Fibroblast of skin of left biceps (primary cell): ENCODE data around the gene ATP13A2.
"Not testable (repeated sequence)": the region's sequence is repeated elsewhere in the genome, so short reads cannot be mapped to it uniquely, and the experiment has no call there.

Source experiments
- DNase-seq, 2 experiments: peaks; one replicate each; pipeline ENCODE4 v3.0.0-alpha.2; 2013; ENCODE audit warnings: low read depth in 2 of 2

The ATP13A2 gene

DNA sequence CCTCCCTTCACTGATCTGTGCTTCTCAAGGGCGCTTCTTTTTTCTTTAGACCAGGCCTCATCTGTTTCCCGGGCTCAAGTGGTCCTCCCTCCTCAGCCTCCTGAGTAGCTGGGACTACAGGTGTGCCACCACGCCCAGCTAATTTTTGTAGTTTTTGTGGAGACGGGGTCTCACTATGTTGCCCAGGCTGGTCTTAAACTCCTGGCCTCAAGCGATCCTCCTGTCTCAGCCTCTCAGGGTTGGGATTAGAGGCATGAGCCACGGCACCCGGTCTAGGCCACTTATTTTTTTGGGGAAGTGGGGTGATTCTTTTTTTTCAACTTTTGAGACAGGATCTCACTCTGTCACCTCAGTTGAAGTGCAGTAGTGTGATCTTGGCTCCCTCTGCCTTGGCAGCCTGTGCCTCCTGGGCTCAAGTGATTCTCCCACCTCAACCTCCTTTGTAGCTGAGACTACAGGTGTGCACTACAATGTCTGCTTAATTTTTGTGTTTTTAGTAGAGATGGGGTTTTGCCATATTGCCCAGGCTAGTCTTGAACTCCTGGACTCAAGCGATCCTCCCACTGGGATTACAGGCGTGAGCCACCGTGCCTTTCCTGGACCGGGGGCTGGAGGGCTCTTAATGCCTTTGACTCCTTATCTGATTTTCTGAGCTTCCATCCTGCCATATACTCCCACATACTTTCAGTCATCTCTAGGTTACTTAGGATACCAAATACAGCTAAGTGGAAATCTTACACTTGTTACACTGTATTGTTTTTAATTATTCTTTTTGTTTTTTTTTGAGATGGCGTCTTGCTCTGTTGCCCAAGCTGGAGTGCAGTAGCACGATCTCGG is 50.2 kb downstream of the ATP13A2 start:
- DNase-seq: no peak

DNA sequence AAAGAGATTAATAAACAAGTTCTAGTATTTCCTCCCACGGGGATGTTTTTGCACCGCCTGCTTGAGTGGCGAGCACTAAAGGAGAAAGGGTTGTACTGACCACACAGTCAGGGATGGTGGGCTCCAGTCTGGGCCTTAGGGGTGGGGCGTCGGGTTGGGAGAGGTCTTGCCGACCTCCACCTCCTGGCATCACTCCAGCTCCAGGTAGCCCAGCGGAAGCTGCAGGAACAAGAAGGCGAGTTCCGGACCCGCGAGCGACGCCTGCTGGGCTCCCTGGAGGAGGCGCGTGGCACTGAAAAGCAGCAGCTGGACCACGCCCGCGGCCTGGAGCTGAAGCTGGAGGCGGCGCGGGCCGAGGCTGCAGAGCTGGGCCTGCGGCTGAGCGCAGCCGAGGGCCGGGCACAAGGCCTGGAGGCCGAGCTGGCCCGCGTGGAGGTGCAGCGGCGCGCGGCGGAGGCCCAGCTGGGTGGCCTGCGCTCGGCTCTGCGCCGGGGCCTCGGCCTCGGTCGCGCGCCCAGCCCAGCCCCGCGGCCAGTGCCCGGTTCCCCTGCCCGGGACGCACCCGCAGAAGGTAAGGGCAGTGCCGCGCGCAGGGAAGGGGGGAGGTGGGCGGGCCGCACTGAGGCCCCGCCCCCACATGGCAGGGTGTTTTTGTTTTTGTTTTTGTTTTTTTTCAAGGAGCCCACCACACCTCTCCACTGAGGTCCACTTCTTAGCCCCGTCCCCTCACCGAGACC is 51.0 kb downstream of the ATP13A2 start:
- DNase-seq: no peak

DNA sequence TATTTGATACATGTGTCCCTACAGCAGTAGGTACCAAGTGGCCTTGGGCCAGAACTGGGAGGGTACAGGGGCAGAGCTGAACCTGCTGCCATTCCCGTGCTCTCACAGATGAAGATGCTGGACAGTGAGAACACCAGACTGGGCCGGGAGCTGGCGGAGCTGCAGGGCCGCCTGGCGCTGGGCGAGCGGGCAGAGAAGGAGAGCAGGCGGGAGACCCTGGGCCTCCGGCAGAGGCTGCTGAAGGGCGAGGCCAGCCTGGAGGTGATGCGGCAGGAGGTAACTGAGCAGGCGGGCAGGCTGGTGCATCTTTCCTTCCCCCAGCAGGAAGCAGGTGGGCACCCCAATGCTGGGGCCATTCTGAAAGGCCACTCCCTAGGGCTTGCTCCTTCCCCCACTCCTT is 53.3 kb downstream of the ATP13A2 start:
- no peak for DNase-seq

DNA sequence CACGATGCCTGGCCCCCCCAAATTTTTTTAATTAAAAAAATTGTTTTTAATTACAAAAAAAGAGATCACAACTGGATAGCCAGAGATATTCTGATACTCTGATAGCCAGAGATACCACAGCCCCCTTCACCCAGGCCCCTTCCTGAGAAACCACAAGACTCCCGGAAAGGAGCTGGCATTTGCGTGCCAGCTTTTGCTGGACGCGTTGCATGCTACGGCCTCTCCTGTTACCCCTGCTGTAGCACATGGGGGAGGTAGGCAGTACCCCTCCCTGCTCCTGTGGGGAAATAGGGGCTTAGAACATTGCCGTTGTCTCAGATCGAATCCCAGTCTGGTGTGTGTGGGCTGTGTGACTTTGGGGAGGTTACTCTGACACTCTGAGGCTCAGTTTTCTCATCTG is 54.0 kb downstream of the ATP13A2 start:
- no peak for DNase-seq

DNA sequence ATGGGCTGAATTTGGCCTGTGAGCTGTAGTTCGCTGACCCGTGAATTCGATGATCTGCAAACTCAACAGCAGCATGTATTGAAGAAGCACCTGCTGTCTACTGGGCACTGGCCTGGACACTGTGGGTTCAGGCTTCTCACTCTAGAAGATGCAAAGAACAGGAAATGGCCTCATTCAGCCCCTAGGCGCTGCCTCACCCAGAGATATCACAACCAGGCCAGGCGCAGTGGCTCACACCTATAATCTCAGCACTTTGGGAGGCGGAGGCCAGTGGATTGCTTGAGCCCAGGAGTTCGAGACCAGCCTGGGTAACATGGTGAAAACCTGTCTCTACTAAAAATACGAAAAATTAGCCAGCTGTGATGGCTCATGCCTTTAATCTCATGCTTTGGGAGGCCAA is 55.0 kb downstream of the ATP13A2 start:
- DNase-seq: no peak

DNA sequence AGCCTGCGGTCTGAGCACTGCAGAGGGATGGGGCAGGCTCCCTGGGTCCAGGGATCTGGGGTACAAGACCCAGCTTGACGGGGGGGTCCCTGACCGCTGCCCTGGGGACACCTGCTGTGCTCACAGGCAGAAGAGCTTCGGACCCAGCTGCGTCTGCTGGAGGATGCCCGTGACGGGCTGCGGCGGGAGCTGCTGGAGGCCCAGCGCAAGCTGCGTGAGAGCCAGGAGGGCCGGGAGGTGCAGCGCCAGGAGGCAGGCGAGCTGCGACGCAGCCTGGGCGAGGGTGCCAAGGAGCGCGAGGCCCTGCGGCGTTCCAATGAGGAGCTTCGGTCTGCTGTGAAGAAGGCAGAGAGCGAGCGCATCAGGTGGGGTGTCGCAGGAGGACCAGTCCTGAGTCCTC is 56.5 kb downstream of the ATP13A2 start:
- DNase-seq: no peak

DNA sequence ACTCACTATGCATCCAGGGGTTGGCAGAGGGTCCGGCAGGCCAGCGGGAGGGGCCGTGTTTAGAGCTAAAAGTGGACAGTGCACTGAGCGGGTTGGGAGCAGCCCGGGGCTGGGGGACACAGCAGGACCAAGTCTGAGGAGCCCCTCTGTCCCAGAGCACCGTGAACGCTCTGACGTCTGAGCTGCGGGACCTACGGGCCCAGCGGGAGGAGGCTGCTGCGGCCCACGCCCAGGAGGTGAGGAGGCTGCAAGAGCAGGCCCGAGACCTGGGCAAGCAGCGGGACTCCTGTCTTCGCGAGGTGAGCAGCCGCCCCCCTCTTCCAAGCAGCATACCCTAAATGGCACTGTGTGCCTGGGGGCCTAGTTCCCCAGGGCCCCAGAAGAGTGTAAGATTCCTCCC is 57.1 kb downstream of the ATP13A2 start:
- no peak for DNase-seq

DNA sequence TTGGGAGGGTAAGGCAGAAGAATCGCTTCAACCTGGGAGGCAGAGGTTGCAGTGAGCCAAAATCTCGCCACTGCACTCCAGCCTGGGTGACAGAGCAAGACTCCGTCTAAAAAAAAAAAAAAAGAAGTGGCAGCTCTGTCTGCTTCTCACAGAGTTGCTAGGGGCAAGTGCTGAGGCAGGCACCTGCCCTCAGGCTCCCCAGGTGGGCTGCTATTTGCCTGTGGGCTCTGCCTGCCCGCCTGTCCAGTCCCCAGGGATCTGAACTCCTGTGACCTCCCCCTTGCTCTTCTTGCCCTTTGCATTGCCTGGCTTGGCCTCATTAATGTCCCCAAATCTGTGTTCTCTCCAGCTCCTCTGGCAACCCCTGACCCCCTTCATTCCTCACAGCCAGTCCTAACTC is 59.4 kb downstream of the ATP13A2 start:
- not testable (repeated sequence) for DNase-seq

DNA sequence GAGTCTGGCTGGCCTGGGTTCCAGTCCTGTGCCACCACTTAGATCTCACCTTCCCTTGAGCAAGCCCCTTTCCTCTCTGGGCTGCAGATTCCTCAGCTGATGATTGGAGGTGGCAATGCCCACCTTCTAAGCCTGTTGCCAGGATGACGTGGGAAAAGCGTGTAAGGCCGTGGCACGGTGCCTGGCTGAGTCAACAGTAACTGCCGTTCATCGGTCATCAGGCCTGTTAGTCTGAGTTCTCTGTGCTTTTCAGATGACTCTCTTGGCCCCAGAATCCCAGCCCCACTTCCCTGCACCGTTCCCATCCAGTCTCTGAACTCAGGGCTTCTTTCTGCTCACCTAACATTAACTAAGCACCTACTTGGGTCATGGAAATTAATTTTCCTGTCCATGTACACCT is 62.7 kb downstream of the ATP13A2 start:
- not testable (repeated sequence) for DNase-seq

DNA sequence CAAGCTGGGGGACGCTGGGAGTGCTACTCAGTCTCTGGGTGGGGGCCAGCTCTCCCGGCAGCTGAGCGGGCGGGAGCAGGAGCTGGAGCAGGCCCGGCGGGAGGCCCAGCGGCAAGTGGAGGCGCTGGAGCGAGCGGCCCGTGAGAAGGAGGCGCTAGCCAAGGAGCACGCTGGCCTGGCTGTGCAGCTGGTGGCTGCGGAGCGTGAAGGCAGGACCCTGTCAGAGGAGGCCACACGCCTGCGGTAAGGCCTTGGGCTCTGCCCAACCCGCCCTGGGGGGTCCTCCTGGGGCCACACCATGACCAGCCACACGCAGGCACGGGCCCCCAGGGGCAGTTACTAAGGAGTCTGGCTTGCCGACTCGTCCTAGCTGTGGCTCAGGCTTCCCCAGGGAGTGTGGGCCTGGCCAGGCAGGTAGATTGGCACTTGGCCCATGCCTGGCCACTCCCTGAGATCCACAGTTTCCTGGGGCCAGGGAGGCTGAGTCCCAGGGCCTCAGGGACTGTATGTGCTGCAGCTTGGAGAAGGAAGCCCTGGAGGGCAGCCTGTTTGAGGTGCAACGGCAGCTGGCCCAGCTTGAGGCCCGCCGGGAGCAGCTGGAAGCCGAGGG is 63.3 kb downstream of the ATP13A2 start:
- DNase-seq: not testable (repeated sequence)

DNA sequence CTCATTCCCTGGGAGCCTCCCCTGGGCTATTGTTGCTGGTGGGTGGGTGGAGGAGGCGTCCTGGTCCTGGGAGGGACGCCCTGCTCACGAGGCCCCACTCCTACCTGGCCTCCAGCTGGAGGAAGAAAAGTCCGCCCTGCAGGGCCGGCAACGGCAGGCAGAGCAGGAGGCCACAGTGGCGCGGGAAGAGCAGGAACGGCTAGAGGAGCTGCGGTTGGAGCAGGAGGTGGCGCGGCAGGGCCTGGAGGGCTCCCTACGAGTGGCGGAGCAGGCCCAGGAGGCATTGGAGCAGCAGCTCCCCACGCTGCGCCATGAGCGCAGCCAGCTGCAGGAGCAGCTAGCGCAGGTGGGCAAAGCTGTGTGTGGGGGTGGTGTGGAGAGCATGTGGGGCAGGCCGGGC is 65.1 kb downstream of the ATP13A2 start:
- no peak for DNase-seq

DNA sequence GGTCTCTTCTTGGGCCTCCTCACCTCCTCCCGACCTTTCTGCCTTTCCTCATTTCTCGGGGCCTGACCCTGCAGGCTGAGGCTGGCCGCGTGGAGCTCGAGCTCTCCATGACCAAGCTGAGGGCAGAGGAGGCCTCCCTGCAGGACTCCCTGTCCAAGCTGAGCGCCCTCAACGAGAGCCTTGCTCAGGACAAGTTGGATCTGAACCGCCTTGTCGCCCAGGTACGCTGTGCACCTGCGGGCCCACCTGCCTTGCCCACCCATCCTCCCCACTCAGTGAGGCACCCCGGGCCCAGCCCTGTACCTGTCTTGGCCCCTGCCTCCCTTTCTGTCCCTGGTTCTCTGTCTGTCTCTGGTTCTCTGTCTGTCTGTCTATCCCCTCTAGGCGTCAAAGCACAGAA is 65.5 kb downstream of the ATP13A2 start:
- DNase-seq: not testable (repeated sequence)

DNA sequence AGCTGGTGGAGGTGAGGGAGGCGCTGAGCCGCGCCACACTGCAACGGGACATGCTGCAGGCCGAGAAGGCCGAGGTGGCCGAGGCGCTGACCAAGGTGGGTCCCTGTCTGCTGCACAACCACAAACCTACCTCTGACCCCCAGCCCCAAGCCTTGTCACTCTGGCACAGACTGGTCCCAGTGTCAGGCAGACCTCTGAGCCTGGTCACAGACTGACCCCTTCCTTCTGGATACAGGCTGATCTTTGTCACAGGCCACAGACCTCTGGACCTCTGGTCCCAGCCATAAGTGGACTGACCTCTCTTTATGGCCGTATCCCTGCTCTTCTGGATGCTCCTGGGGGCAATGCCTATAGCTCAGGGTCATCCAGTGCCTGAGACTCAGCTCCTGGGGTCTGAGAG is 66.2 kb downstream of the ATP13A2 start:
- not testable (repeated sequence) for DNase-seq

DNA sequence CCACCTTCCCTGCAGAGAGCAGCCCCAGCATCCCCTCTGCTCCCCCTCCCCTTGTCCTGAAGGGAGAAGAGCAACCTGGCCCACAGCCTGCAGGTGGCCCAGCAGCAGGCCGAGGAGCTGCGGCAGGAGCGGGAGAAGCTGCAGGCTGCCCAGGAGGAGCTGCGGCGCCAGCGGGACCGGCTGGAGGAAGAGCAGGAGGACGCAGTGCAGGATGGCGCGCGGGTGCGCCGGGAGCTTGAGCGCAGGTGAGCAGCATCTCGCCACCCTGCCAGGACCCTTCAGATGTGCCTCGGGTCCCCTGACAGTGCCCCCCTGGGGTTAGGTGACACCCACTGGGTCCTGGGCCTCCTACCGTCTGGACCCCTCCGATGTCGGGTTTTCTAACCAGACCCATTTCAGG is 67.7 kb downstream of the ATP13A2 start:
- DNase-seq: no peak

DNA sequence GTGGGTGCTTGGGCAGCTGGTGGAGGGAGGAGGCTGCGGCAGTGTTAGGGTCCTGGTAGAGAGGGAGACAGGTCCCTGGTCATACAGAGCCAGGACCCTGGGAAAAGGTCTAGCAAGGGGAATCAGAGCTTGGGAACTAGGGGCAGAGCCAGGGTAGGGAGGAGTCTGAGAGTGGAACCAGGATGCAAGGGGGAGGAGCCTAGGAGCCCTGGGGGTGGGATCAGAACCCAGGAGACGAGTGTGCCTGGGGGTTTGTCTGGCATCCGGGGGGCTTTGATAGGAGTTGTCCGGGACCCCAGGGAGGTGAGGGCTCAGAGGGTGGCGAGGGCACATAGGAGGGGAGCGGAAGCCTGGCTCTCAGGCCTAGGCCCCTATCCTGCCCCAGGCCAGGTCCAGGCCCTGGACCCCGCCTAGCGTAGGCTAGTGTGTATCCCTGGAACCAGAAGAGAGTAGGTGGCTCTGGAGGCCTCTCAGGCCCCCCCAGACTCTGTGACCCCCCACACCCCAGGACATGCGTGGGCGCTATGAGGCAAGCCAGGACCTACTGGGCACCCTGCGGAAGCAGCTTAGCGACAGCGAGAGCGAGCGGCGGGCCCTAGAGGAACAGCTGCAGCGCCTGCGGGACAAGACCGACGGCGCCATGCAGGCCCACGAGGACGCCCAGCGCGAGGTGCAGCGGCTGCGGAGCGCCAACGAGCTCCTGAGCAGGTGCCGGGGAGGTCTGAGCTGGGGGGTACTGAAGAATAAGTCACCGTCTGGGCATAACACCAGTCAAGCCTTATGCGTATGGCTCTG is 72.1 kb downstream of the ATP13A2 start:
- not testable (repeated sequence) for DNase-seq

DNA sequence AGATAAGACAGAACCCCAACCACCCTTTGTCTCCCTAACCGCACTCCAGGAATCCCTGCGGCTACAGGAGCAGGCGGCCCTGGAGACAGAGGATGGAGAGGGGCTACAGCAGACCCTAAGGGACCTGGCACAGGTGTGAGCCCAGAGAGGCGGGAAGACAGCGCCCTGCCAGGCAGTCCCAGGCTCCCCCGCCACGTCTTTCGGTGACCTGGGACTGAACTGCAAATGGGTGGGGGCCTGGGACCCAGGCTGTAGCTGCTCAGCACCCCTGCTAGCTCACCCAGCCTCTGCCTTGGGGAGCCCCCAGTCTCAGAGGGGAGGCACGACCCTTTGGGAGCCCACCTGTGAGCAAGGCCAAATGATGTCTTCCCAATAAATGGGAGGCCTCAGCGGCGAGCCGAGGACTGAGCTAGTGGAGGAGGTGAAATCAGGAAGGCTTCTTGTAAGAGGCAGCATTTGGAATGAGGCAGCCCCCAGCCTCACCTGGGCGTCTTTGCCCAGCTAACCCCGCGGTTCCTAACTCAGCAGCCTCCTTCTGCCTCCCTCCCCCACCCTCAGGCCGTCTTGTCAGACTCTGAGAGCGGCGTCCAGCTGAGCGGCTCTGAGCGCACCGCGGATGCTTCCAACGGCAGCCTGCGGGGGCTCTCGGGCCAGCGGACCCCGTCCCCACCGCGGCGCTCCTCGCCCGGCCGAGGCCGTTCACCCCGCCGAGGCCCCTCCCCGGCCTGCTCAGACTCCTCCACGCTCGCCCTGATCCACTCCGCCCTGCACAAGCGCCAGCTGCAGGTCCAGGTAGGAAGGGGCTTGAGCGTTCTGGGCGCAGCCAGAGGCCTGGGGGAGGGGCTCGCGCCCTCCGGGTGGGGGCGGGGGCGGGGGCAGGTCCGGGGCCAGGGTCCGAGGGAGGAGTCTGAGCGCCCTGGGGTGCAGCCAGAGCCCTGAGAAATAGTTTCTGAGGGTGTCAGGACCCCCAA is 73.1 kb downstream of the ATP13A2 start:
- no peak for DNase-seq

DNA sequence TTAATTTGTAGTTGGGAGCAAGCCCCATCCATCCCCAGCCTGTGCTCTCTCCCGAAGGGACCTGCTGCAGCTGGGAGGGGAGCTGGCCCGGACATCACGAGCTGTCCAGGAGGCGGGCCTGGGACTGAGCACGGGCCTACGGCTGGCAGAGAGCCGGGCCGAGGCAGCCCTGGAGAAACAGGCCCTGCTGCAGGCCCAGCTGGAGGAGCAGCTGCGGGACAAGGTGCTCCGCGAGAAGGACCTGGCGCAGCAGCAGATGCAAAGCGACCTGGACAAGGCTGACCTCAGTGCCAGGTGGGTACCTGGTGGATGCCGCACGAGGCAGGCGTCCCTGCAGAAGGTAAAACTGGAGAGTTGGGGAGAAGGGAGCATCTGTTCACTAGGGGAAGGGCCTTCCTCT is 75.1 kb downstream of the ATP13A2 start:
- not testable (repeated sequence) for DNase-seq
